ENCODE measurements around the gene TGM2.

The TGM2 gene

DNA sequence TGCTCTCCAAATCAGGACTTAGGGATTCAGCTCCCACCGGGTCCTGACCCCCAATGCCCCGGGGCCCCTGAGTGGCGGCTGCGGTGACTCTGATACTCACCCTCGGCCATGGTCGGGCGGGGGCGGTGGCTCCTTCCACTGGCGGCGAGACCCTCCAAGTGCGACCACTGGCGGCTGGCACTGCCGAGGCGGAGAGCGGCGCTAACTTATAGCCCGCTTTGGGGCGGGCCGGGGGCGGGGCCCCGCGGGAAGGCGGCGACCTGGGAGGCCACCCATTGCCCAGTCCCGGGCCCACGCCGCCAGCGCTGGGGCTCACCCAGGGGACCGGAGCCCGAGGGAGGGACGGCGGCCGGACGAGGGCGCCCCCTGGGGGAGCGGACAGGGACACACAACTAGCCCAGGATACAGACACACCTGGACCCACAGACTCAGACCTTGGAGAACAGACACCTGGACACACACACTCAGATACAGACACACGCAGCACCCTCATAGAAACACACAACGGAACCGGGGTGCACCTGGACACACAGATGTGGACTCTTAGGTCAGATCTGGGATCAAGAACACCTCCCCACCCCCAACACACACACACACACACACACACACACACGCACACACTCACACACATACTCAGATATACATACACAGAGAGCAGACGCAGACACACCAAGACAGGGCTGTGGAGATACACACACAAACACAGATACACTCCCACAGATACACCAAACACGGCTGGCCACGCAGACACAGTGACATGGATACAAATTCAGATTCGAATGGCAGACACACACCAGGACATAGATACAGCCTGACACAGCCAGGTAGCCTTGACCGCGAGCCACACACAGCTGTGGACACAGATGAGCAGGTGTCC, at the start of gene TGM2 (continued):
- TF ChIP-seq ZNF426 (tag by site-specific recombination; IDR thresholded peaks at IDR 0.05): no peak
- TF ChIP-seq ZNF596 (tag by site-specific recombination; IDR thresholded peaks at IDR 0.05): no peak
- TF ChIP-seq ZNF138 (tag by site-specific recombination; IDR thresholded peaks at IDR 0.05; ENCODE audit: borderline replicate concordance): peak; percentile 47; the same call in 1 of the 2 replicates
- TF ChIP-seq, protein P1, sequence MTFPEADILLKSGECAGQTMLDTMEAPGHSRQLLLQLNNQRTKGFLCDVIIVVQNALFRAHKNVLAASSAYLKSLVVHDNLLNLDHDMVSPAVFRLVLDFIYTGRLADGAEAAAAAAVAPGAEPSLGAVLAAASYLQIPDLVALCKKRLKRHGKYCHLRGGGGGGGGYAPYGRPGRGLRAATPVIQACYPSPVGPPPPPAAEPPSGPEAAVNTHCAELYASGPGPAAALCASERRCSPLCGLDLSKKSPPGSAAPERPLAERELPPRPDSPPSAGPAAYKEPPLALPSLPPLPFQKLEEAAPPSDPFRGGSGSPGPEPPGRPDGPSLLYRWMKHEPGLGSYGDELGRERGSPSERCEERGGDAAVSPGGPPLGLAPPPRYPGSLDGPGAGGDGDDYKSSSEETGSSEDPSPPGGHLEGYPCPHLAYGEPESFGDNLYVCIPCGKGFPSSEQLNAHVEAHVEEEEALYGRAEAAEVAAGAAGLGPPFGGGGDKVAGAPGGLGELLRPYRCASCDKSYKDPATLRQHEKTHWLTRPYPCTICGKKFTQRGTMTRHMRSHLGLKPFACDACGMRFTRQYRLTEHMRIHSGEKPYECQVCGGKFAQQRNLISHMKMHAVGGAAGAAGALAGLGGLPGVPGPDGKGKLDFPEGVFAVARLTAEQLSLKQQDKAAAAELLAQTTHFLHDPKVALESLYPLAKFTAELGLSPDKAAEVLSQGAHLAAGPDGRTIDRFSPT (tag by site-specific recombination; IDR thresholded peaks at IDR 0.05): 0 out of 2 replicates have a peak, but pooled peaks have one; percentile 37
- no peak for TF ChIP-seq ZNF514 (tag by site-specific recombination; IDR thresholded peaks at IDR 0.05)
- no peak for TF ChIP-seq ZNF571 (tag by site-specific recombination; IDR thresholded peaks at IDR 0.05)
- TF ChIP-seq ZNF157 (tag by site-specific recombination; IDR thresholded peaks at IDR 0.05): no peak
- TF ChIP-seq ZNF214 (tag by site-specific recombination; IDR thresholded peaks at IDR 0.05; ENCODE audit: borderline replicate concordance): no peak
- TF ChIP-seq, protein P2, sequence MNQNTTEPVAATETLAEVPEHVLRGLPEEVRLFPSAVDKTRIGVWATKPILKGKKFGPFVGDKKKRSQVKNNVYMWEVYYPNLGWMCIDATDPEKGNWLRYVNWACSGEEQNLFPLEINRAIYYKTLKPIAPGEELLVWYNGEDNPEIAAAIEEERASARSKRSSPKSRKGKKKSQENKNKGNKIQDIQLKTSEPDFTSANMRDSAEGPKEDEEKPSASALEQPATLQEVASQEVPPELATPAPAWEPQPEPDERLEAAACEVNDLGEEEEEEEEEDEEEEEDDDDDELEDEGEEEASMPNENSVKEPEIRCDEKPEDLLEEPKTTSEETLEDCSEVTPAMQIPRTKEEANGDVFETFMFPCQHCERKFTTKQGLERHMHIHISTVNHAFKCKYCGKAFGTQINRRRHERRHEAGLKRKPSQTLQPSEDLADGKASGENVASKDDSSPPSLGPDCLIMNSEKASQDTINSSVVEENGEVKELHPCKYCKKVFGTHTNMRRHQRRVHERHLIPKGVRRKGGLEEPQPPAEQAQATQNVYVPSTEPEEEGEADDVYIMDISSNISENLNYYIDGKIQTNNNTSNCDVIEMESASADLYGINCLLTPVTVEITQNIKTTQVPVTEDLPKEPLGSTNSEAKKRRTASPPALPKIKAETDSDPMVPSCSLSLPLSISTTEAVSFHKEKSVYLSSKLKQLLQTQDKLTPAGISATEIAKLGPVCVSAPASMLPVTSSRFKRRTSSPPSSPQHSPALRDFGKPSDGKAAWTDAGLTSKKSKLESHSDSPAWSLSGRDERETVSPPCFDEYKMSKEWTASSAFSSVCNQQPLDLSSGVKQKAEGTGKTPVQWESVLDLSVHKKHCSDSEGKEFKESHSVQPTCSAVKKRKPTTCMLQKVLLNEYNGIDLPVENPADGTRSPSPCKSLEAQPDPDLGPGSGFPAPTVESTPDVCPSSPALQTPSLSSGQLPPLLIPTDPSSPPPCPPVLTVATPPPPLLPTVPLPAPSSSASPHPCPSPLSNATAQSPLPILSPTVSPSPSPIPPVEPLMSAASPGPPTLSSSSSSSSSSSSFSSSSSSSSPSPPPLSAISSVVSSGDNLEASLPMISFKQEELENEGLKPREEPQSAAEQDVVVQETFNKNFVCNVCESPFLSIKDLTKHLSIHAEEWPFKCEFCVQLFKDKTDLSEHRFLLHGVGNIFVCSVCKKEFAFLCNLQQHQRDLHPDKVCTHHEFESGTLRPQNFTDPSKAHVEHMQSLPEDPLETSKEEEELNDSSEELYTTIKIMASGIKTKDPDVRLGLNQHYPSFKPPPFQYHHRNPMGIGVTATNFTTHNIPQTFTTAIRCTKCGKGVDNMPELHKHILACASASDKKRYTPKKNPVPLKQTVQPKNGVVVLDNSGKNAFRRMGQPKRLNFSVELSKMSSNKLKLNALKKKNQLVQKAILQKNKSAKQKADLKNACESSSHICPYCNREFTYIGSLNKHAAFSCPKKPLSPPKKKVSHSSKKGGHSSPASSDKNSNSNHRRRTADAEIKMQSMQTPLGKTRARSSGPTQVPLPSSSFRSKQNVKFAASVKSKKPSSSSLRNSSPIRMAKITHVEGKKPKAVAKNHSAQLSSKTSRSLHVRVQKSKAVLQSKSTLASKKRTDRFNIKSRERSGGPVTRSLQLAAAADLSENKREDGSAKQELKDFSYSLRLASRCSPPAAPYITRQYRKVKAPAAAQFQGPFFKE (tag by site-specific recombination; IDR thresholded peaks at IDR 0.05; ENCODE audit: borderline replicate concordance): no peak
- TF ChIP-seq, protein P3, sequence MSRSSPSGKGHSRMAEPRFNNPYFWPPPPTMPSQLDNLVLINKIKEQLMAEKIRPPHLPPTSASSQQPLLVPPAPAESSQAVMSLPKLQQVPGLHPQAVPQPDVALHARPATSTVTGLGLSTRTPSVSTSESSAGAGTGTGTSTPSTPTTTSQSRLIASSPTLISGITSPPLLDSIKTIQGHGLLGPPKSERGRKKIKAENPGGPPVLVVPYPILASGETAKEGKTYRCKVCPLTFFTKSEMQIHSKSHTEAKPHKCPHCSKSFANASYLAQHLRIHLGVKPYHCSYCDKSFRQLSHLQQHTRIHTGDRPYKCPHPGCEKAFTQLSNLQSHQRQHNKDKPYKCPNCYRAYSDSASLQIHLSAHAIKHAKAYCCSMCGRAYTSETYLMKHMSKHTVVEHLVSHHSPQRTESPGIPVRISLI (tag by site-specific recombination; IDR thresholded peaks at IDR 0.05): no peak
- peak; percentile 85 for TF ChIP-seq GLIS1 (tag by site-specific recombination; IDR thresholded peaks at IDR 0.05)
- TF ChIP-seq ZNF23 (tag by site-specific recombination; IDR thresholded peaks at IDR 0.05; ENCODE audit: borderline replicate concordance): no peak
- peak; percentile 44; the same call in 1 of the 2 replicates for TF ChIP-seq KLF8 (tag by site-specific recombination; IDR thresholded peaks at IDR 0.05)
- TF ChIP-seq, protein P4, sequence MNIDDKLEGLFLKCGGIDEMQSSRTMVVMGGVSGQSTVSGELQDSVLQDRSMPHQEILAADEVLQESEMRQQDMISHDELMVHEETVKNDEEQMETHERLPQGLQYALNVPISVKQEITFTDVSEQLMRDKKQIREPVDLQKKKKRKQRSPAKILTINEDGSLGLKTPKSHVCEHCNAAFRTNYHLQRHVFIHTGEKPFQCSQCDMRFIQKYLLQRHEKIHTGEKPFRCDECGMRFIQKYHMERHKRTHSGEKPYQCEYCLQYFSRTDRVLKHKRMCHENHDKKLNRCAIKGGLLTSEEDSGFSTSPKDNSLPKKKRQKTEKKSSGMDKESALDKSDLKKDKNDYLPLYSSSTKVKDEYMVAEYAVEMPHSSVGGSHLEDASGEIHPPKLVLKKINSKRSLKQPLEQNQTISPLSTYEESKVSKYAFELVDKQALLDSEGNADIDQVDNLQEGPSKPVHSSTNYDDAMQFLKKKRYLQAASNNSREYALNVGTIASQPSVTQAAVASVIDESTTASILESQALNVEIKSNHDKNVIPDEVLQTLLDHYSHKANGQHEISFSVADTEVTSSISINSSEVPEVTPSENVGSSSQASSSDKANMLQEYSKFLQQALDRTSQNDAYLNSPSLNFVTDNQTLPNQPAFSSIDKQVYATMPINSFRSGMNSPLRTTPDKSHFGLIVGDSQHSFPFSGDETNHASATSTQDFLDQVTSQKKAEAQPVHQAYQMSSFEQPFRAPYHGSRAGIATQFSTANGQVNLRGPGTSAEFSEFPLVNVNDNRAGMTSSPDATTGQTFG (tag by site-specific recombination; IDR thresholded peaks at IDR 0.05; ENCODE audit: borderline replicate concordance): no peak
- no peak for TF ChIP-seq ZNF202 (tag by site-specific recombination; IDR thresholded peaks at IDR 0.05; ENCODE audit: borderline replicate concordance)
- no peak for TF ChIP-seq OVOL3 (tag by site-specific recombination; IDR thresholded peaks at IDR 0.05)
- TF ChIP-seq, protein P5, sequence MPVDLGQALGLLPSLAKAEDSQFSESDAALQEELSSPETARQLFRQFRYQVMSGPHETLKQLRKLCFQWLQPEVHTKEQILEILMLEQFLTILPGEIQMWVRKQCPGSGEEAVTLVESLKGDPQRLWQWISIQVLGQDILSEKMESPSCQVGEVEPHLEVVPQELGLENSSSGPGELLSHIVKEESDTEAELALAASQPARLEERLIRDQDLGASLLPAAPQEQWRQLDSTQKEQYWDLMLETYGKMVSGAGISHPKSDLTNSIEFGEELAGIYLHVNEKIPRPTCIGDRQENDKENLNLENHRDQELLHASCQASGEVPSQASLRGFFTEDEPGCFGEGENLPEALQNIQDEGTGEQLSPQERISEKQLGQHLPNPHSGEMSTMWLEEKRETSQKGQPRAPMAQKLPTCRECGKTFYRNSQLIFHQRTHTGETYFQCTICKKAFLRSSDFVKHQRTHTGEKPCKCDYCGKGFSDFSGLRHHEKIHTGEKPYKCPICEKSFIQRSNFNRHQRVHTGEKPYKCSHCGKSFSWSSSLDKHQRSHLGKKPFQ (tag by site-specific recombination; IDR thresholded peaks at IDR 0.05): no peak
- TF ChIP-seq ZNF560 (tag by site-specific recombination; IDR thresholded peaks at IDR 0.05; ENCODE audit: borderline replicate concordance): no peak
- TF ChIP-seq, protein P6, sequence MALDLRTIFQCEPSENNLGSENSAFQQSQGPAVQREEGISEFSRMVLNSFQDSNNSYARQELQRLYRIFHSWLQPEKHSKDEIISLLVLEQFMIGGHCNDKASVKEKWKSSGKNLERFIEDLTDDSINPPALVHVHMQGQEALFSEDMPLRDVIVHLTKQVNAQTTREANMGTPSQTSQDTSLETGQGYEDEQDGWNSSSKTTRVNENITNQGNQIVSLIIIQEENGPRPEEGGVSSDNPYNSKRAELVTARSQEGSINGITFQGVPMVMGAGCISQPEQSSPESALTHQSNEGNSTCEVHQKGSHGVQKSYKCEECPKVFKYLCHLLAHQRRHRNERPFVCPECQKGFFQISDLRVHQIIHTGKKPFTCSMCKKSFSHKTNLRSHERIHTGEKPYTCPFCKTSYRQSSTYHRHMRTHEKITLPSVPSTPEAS (tag by site-specific recombination; IDR thresholded peaks at IDR 0.05): peak; percentile 99
- TF ChIP-seq, protein P7, sequence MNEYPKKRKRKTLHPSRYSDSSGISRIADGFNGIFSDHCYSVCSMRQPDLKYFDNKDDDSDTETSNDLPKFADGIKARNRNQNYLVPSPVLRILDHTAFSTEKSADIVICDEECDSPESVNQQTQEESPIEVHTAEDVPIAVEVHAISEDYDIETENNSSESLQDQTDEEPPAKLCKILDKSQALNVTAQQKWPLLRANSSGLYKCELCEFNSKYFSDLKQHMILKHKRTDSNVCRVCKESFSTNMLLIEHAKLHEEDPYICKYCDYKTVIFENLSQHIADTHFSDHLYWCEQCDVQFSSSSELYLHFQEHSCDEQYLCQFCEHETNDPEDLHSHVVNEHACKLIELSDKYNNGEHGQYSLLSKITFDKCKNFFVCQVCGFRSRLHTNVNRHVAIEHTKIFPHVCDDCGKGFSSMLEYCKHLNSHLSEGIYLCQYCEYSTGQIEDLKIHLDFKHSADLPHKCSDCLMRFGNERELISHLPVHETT (tag by site-specific recombination; IDR thresholded peaks at IDR 0.05): 0 out of 2 replicates have a peak, but pooled peaks have one; percentile 27
- TF ChIP-seq ZNF654 (tag by site-specific recombination; IDR thresholded peaks at IDR 0.05; ENCODE audit: low read depth): peak; percentile 45
